Muscle layer of colon (tissue), 2 donors: ENCODE results near the gene OGN.
"Not testable (repeated sequence)": the region's sequence is repeated elsewhere in the genome, so short reads cannot be mapped to it uniquely, and the experiment has no call there.

ENCODE experiments used
- H3K27ac ChIP-seq: one replicate; pipeline ENCODE4 v1.7.0; 2013; ENCODE audit warnings: low read depth, mild to moderate bottlenecking, low read length, moderate library complexity
- H3K27me3 ChIP-seq, 2 donors: one replicate each; pipeline ENCODE4 v1.7.0; 2013; ENCODE audit warnings: low read length in 2 of 2, mild to moderate bottlenecking in 2 of 2; ENCODE audit not compliant: insufficient read depth in 2 of 2, control insufficient read depth in 1 of 2
- H3K36me3 ChIP-seq: one replicate; pipeline ENCODE4 v1.7.0; 2013; ENCODE audit warnings: mild to moderate bottlenecking, low read length; ENCODE audit not compliant: insufficient read depth
- H3K4me1 ChIP-seq: one replicate; pipeline ENCODE4 v1.7.0; 2013; ENCODE audit warnings: mild to moderate bottlenecking, low read length; ENCODE audit not compliant: insufficient read depth
- H3K4me3 ChIP-seq, 2 donors: one replicate each; pipeline ENCODE4 v1.7.0; 2013; ENCODE audit warnings: low read length in 2 of 2, low read depth in 1 of 2, mild to moderate bottlenecking in 1 of 2, moderate library complexity in 1 of 2
- H3K9ac ChIP-seq: one replicate; pipeline ENCODE4 v1.7.0; 2013; ENCODE audit warnings: low read length
- H3K9me3 ChIP-seq: one replicate; pipeline ENCODE4 v1.7.0; 2013; ENCODE audit warnings: mild to moderate bottlenecking, low read length
- donor health status: abdominal sarcoma.
- donor health status: Adenocarcinoma of cecum.

OGN gene

DNA sequence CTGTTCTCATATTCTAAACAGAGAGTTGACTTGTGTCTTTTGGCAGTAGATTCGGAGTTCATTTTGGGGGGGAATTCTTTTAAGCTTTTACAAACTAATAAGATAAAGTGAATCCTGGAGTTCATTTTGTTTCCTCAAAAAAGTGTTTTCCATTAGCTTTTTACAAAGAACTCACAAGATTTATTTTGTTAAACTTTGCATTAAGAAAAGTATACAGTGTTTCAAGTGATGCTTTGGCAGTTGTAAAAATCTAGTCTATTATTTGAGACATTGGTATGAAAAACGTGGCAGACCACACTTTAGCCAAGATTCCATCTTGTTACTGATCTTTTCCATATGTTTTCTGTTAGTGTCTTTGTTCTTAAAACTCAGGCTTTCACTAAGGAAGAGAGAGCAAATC, 21.1 kb upstream of the OGN start:
- no peak overlapping the region for H3K9ac ChIP-seq
- H3K27ac ChIP-seq = peak overlapping the region; percentile 2
- no peaks in the 10 kb centered on the region for H3K9me3 ChIP-seq
- no peaks in the 10 kb centered on the region for H3K27me3 ChIP-seq
- no peak overlapping the region for H3K4me3 ChIP-seq
- H3K4me1 ChIP-seq = peaks cover 7% of the 10 kb centered on the region
- H3K36me3 ChIP-seq = no peaks in the 10 kb centered on the region

DNA sequence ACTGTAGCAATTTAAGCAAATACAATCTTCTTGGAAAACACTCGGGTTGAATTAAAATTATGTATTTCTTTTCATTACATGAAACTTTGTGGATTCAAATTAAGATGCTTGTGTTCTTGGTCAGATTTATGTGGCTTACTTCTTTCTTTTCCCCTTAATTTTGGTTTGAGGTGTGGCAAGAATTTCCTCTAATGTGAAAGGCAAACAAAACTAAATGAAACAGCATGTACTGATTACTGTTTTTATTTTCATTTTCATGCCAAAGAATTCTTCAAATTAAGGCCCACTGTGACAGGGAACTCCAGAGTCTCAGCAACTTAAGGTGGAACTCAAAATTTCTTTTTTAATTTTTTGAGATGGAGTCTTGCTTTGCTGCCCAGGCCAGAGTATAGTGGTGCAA, 20.0 kb upstream of the OGN start, which contains the start of gene OMD:
OMD (minus strand) TSS at position 132 of the 400 bp plus-strand sequence. CDS start 6,913 bp downstream, outside the sequence.
- Histone ChIP-seq H3K9me3 (no peaks in the 10 kb centered on the region), H3K4me3 (no peak within 1 kb of the TSS), H3K27me3 (no peaks in the 10 kb centered on the region), H3K27ac (peak within 1 kb of the TSS; percentile 2), H3K9ac (no peak within 1 kb of the TSS), H3K36me3 (no peaks in the 10 kb centered on the region), H3K4me1 (peaks cover 7% of the 10 kb centered on the region)

DNA sequence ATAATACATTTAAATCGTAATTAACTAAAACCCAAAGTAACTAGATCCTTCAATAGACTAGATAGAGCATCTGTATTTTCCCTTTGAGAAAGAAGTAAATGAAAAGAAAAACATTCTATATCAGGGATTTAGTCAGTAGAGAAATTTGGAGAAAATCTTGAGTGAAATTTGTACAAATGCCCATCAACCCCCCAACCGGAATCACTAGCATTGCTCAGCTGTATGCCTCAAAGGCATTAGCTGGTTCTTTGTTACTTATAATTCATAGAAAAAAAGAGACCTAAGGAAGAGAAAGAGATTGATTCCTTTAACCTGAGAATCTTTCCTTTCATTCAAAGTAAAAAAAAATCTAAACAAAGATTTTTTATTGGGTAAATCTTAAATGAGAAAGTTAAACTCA, 19.2 kb upstream of the OGN start:
- no peaks in the 10 kb centered on the region for H3K9me3 ChIP-seq
- H3K36me3 ChIP-seq = no peaks in the 10 kb centered on the region
- H3K27me3 ChIP-seq = no peaks in the 10 kb centered on the region
- peaks cover 7% of the 10 kb centered on the region for H3K4me1 ChIP-seq
- H3K27ac ChIP-seq = no peak overlapping the region
- H3K4me3 ChIP-seq = no peak overlapping the region
- H3K9ac ChIP-seq = no peak overlapping the region

DNA sequence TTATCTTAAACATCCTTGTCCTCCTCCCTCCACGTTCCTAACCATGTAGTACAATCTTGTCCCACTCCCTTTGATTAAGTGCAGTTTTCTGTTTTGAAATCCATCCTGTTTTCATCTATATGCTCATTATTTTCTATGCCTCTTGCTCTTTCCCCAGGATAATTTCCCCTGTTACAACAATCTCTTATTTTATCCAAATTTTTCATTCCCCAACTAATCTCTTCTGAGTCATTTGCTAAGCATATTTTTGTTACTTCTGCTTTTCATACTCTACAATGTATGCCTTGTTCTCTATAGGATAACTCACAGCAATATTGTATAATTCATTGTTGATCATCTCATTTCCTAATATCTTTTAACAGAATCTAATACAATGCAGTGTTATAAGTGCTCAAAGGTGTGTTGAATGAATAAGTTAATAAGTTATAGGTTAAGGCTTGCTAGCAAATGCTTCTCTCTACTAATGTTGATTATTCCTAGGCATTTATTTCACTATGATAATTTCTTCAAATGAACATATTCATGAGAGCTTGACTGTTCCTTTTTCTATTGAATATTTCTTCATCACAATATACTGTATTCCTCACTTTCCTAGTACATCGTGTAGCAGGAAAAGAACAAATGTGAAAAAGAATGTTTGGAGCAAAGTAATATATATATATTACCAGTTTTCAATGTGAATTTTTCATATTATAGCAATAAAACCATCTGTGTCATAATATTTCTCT, 18.4 kb upstream of the OGN start:
- Histone ChIP-seq H3K9me3 (no peaks in the 10 kb centered on the region), H3K4me3 (no peak overlapping the region), H3K27ac (no peak overlapping the region), H3K9ac (no peak overlapping the region), H3K27me3 (no peaks in the 10 kb centered on the region), H3K36me3 (no peaks in the 10 kb centered on the region), H3K4me1 (peaks cover 7% of the 10 kb centered on the region)

DNA sequence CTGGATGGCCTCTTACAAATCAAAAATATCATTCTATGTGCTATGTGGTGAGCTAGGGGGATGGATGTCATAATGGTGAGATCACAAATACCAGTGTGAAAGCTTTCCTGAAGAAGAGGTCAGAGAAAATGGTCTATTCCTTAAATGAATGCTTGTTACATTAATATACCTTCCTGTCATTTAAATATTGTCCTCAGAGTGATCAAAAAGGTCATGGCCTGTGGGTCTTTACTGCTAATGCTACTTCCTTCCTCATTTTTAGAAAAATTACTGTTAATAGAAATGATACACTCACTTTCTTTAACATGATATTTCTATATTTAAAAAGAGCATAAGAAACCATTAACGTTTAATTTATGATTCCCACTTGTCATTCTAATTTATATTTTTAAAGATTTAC, 10.2 kb upstream of the OGN start:
- peaks cover 11% of the 10 kb centered on the region for H3K4me1 ChIP-seq
- H3K36me3 ChIP-seq = no peaks in the 10 kb centered on the region
- no peaks in the 10 kb centered on the region for H3K9me3 ChIP-seq
- no peak overlapping the region for H3K4me3 ChIP-seq
- H3K9ac ChIP-seq = no peak overlapping the region
- no peaks in the 10 kb centered on the region for H3K27me3 ChIP-seq
- no peak overlapping the region for H3K27ac ChIP-seq

DNA sequence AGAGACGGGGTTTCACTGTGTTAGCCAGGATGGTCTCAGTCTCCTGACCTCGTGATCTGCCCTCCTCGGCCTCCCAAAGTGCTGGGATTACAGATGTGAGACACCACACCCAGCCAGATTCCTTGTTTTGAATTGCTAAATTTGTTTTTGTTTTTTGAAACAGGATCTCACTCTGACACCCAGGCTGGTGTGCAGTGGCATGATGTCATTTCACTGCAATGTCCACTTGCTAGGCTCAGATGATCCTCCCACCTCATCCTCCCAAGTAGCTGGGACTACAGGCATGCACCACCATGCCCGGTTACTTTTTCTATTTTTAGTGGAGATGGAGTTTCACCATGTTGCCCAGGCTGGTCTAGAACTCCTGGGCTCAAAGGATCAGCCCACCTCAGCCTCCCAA, 6.8 kb upstream of the OGN start:
- H3K27me3 ChIP-seq, H3K4me3 ChIP-seq, H3K9ac ChIP-seq, H3K27ac ChIP-seq, H3K36me3 ChIP-seq, H3K9me3 ChIP-seq: not testable (repeated sequence)
- H3K4me1 ChIP-seq = peaks cover 18% of the 10 kb centered on the region

DNA sequence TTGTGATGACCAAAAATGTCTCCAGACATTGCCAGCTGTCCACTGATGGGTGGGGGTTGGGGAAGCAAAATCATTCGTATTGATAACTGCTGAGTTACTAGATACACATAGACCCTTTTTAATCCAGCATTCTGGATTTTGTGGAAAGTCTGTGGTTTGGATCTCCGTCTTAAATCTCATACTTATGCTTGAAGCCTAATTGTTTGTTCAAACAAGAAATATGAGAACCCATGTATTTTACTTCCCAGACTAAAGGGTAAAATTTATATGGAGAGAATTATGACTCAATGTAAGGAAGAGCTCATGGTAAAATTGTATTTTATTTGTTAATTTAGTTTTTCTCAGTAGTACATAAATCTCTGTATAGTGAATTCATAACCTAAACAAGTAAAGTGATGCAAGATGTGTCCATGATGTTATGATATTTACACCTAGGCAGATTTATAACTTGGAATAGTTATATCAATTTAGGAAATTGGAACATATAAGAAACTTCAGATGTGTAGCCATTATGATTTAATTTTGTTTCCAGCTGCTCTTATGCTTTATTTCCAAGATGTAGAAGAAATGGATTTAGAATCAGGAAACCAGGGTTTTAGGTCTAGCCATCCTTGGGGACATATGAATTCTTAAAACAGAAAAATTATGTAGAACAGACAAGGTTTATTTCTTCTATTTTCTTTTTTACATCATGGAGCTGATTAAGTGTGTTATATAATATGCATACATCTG, 4.5 kb upstream of the OGN start:
- H3K4me3 ChIP-seq = no peak overlapping the region
- H3K27ac ChIP-seq = no peak overlapping the region
- H3K4me1 ChIP-seq = peaks cover 30% of the 10 kb centered on the region
- no peaks in the 10 kb centered on the region for H3K9me3 ChIP-seq
- no peak overlapping the region for H3K9ac ChIP-seq
- no peaks in the 10 kb centered on the region for H3K36me3 ChIP-seq
- no peaks in the 10 kb centered on the region for H3K27me3 ChIP-seq

DNA sequence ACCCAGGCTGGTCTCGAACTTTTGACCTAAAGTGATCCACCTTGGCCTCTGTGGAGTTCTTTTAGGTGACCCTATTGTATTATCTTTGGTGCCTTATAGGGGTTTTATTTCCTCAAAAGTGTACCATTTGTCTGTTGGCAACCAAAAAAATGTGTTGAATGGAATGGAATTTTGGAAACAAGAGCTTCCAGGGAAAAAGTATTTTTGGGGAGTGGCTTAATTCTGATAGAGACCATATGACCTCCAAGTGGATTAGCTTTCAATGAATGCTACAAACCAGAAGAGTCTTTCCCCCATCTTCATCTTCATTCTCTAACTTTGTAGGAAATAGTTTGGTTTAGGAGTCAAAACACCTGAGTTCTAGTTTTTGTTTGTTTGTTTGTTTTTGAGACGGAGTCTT, 3.4 kb upstream of the OGN start:
- H3K36me3 ChIP-seq = no peaks in the 10 kb centered on the region
- peaks cover 30% of the 10 kb centered on the region for H3K4me1 ChIP-seq
- no peaks in the 10 kb centered on the region for H3K9me3 ChIP-seq
- no peak overlapping the region for H3K27ac ChIP-seq
- H3K4me3 ChIP-seq = no peak overlapping the region
- no peaks in the 10 kb centered on the region for H3K27me3 ChIP-seq
- H3K9ac ChIP-seq = no peak overlapping the region

DNA sequence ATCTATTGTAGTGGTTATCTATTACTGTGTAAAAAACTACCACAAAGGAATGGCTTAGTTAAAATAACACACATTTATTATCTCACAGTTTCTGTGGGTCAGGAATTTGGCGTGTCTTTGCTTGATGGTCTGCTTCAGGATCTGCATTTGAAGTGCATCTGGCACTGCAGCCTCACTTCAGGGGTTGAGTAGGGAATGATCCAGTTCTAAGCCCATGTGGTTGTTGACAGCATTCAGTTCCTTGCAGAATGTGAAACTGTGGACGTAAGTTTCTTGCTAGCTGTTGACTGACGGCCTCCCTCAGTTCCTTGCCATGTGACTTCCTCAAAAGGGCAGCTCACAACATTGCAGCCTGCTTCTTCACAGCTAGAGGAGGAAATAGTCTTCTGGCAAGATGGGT, 2.1 kb upstream of the OGN start:
- Histone ChIP-seq H3K4me3 (peak overlapping the region in 1 of 2 donors; percentile 33), H3K9ac (no peak overlapping the region), H3K36me3 (no peaks in the 10 kb centered on the region), H3K27me3 (no peaks in the 10 kb centered on the region), H3K9me3 (no peaks in the 10 kb centered on the region), H3K4me1 (peaks cover 39% of the 10 kb centered on the region), H3K27ac (peak overlapping the region; percentile 16)

DNA sequence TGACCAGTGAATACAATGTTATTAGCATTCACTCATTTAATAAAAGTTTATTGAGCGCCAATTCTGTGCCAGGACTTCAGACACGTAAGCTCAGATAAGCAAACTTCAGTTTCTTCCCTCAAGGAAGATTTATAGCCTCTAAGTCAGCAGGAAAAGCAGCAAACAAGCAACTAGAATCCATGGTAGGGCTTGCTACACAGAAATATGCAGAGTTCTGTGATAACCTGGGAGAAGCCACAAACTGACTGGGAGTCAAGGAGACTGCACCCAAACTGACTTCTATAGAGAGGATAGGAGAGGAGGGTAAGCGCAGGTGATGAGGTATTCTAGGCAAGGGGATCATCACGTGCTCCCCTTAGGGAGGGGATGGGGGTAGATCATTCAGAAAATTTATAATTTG, 1.4 kb upstream of the OGN start:
- Histone ChIP-seq H3K36me3 (no peaks in the 10 kb centered on the region), H3K4me1 (peaks cover 42% of the 10 kb centered on the region), H3K4me3 (peak overlapping the region in 1 of 2 donors; percentile 33), H3K9ac (no peak overlapping the region), H3K27me3 (no peaks in the 10 kb centered on the region), H3K9me3 (no peaks in the 10 kb centered on the region), H3K27ac (peak overlapping the region; percentile 16)

DNA sequence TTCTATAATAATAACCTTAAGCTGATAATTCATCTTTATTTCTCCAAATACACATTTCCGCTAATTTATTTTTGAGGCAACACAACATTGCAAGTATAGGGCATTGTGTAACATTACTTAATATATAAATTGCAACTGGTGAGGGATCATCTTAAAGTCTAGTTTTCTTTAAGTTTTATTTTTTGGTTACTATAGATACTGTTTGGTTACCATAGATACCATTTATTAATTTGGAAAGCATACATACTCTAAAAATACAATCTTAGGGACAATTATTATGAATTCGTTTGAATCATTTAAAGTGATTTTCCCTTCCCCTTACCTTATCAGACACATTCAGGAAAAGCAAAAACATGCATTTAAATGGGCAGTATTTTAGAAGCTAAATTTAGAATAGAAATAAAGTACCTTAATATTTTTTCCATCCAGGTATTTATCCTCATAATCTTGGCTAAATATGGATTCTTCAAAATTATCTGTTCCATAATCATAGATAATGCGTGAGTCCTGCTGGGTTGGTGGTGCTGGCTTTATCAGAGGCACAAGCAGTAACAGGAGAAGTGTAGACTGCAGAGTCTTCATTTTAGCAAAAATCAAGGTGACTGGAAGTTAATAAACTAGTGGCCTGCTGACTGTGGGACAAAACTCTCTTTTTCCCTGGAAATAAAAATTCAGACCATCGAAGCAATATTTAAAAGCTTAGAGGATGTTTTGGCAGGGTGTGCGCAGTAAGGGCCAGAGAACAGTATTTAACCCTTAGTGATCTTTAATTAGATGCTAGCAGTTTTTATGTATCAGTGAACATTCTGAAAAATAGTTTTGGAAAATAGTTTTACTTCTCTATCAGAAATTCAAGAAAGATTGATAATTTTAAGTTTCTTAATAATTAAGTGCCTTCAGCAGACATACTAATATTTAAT, 1.3 kb downstream of the OGN start:
- H3K27me3 ChIP-seq = no peaks in the 10 kb centered on the region
- H3K9me3 ChIP-seq = no peaks in the 10 kb centered on the region
- no peaks in the 10 kb centered on the region for H3K36me3 ChIP-seq
- peak overlapping the region; percentile 11 for H3K9ac ChIP-seq
- H3K4me1 ChIP-seq = peaks cover 31% of the 10 kb centered on the region
- peak overlapping the region; percentile 7 for H3K27ac ChIP-seq
- peak overlapping the region in 1 of 2 donors; percentile 39 for H3K4me3 ChIP-seq
